SW 1271 (cell line): Measurements from ENCODE around the gene RHPN2.
"Not testable (repeated sequence)": the region's sequence is repeated elsewhere in the genome, so short reads cannot be mapped to it uniquely, and the experiment has no call there.

Experiments
- DNase-seq, 2 experiments: peaks; one replicate each; lab custom pipeline; 2025; lab: John Stamatoyannopoulos, UW

The RHPN2 gene

GRCh38 chr19:32971715-32972540 lies 92.8 kb downstream of the RHPN2 start, which contains the start of the genes CEP89 and FAAP24:
CEP89 (minus strand) TSS chr19:32971958; CDS start chr19:32971874, 84 bp downstream.
FAAP24 (plus strand) TSS chr19:32972242; CDS start chr19:32973197, 955 bp downstream.
- peak; percentile 92 to 96 for DNase-seq

GRCh38 chr19:32971012-32971595 lies 93.6 kb downstream of the RHPN2 start:
- DNase-seq, result no peak

GRCh38 chr19:32969549-32969948 lies 95.1 kb downstream of the RHPN2 start:
- no peak for DNase-seq

- DNase-seq, result no peak
Observed at GRCh38 chr19:32966750-32967149, 97.9 kb downstream of the RHPN2 start.

- no peak for DNase-seq
Observed at GRCh38 chr19:32945260-32945659, 119.4 kb downstream of the RHPN2 start.

- DNase-seq, result not testable (repeated sequence)
Observed at GRCh38 chr19:32941273-32941672, 123.4 kb downstream of the RHPN2 start.

GRCh38 chr19:32936065-32936464 lies 128.6 kb downstream of the RHPN2 start:
- no peak for DNase-seq

- DNase-seq, result no peak
Observed at GRCh38 chr19:32935629-32936028, 129.1 kb downstream of the RHPN2 start.

GRCh38 chr19:32933571-32933970 lies 131.1 kb downstream of the RHPN2 start:
- no peak for DNase-seq

- no peak for DNase-seq
Observed at GRCh38 chr19:32930567-32930966, 134.1 kb downstream of the RHPN2 start.

GRCh38 chr19:32928806-32929205 lies 135.9 kb downstream of the RHPN2 start:
- DNase-seq, result no peak
